ENCODE measurements around the gene CALHM6.

GRCh38 chr6:116467096-116467495, 5.9 kb downstream of the CALHM6 start:
- no peak for TF ChIP-seq POLR2A (IDR thresholded peaks at IDR 0.05; ENCODE audit: extremely low read depth, insufficient read length)
- TF ChIP-seq CTCF (IDR thresholded peaks at IDR 0.05; ENCODE audit: low read depth, low read length) = no peak
- no peak for TF ChIP-seq MAX (IDR thresholded peaks at IDR 0.05; ENCODE audit: low read depth, low read length)

Data from NB4 (cell line).